ENCODE measurements around the gene TRIM48.
"Not testable (repeated sequence)": the region's sequence is repeated elsewhere in the genome, so short reads cannot be mapped to it uniquely, and the experiment has no call there.

TRIM48 gene

GRCh38 chr11:55261855-55262254 is at the start of gene TRIM48:
TRIM48 (plus strand) TSS chr11:55262155; CDS start chr11:55262268, 113 bp downstream.
- DNase-seq (ENCODE audit: low read depth) = not testable (repeated sequence)

GRCh38 chr11:55238316-55238715 is 23.6 kb upstream of the TRIM48 start:
- DNase-seq (ENCODE audit: low read depth) = not testable (repeated sequence)

GRCh38 chr11:55263081-55263480 is 1.1 kb downstream of the TRIM48 start:
- no peak for DNase-seq (ENCODE audit: low read depth)
